GM12878 (cell line): ENCODE results near the gene CILP.

Source experiments
- CBX5 ChIP-seq: sonication (generic); IDR thresholded peaks from 2 replicates; pipeline ENCODE4 v1.6.1; 2016; ENCODE audit warnings: low read depth, moderate library complexity, mild to moderate bottlenecking, inconsistent platforms
- CHD2 ChIP-seq: IDR thresholded peaks from 2 replicates; pipeline ENCODE4 v1.6.1; 2011; ENCODE audit warnings: low read depth, low read length, improper control_type of control experiment, borderline replicate concordance
- CTCF ChIP-seq, 3 experiments: IDR thresholded peaks in 2 of 3; conservative IDR thresholded peaks in 1 of 3; 2 replicates each; pipeline ENCODE4 v1.5.1; 2011; ENCODE audit warnings: low read depth in 3 of 3, low read length in 3 of 3, mild to moderate bottlenecking in 3 of 3, control low read depth in 2 of 3, moderate library complexity in 2 of 3, inconsistent platforms in 1 of 3, mixed read lengths in 1 of 3; ENCODE audit not compliant: control insufficient read depth in 2 of 3, insufficient read depth in 1 of 3; ENCODE audit errors: extremely low read depth in 1 of 3
- HDGF ChIP-seq: fragments of 450-650 bp; IDR thresholded peaks from 2 replicates; pipeline ENCODE4 v1.6.1; 2016; ENCODE audit warnings: antibody characterized with exemption
- KDM1A ChIP-seq: fragments of 200-600 bp; sonication (generic); IDR thresholded peaks from 2 replicates; pipeline ENCODE4 v1.6.1; 2016; ENCODE audit warnings: borderline replicate concordance
- YY1 ChIP-seq: IDR thresholded peaks from 2 replicates; pipeline ENCODE4 v1.6.1; 2011; ENCODE audit warnings: low read depth, mild to moderate bottlenecking, low read length
- TF ChIP-seq, protein P1 (sequence below): fragments of 450-650 bp; IDR thresholded peaks from 2 replicates; pipeline ENCODE4 v1.6.1; 2018; ENCODE audit warnings: borderline replicate concordance, mild to moderate bottlenecking; ENCODE audit not compliant: partially characterized antibody

DNA sequence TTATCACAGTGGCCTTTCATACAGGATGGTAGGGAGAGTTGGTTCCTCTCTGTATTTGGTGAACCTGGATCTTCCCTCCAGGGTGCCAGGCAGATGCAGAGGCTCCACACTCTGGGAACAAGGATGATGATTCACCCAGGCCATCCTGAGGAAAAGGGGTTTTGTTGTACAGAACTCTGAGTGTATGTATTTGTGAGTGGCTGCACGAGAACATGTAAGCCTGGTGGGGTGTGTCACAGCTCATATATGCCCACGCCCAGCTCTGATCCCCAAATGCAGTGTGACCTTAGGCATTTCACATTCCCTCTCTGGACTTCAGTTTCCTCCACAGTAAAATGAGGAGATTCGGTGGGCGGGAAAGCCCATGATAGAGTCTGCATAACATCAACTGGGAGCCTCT, 11.6 kb upstream of the CILP start:
- TF ChIP-seq YY1 (no peak), HDGF (no peak), KDM1A (no peak), CTCF (IDR thresholded peaks at IDR 0.05 in 2 of 3, conservative IDR thresholded peaks at IDR 0.05 in 1 of 3; ENCODE audit: control insufficient read depth in 2 of 3, extremely low read depth in 1 of 3, insufficient read depth in 1 of 3, low read depth in 3 of 3, low read length in 3 of 3) (no peak), CBX5 (no peak), CHD2 (no peak)
- TF ChIP-seq, protein P1, sequence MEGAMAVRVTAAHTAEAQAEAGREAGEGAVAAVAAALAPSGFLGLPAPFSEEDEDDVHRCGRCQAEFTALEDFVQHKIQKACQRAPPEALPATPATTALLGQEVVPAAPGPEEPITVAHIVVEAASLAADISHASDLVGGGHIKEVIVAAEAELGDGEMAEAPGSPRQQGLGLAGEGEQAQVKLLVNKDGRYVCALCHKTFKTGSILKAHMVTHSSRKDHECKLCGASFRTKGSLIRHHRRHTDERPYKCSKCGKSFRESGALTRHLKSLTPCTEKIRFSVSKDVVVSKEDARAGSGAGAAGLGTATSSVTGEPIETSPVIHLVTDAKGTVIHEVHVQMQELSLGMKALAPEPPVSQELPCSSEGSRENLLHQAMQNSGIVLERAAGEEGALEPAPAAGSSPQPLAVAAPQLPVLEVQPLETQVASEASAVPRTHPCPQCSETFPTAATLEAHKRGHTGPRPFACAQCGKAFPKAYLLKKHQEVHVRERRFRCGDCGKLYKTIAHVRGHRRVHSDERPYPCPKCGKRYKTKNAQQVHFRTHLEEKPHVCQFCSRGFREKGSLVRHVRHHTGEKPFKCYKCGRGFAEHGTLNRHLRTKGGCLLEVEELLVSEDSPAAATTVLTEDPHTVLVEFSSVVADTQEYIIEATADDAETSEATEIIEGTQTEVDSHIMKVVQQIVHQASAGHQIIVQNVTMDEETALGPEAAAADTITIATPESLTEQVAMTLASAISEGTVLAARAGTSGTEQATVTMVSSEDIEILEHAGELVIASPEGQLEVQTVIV, result no peak
